GM21381 (cell line): ENCODE data around the gene MGLL.

Experiments used
- ATAC-seq: cut with Tn5 transposase; IDR thresholded peaks from one replicate; pipeline ENCODE4 v1.9.1; 2021; ENCODE audit warnings: mild to moderate bottlenecking, moderate library complexity; ENCODE audit not compliant: unreplicated experiment

Gene MGLL

DNA sequence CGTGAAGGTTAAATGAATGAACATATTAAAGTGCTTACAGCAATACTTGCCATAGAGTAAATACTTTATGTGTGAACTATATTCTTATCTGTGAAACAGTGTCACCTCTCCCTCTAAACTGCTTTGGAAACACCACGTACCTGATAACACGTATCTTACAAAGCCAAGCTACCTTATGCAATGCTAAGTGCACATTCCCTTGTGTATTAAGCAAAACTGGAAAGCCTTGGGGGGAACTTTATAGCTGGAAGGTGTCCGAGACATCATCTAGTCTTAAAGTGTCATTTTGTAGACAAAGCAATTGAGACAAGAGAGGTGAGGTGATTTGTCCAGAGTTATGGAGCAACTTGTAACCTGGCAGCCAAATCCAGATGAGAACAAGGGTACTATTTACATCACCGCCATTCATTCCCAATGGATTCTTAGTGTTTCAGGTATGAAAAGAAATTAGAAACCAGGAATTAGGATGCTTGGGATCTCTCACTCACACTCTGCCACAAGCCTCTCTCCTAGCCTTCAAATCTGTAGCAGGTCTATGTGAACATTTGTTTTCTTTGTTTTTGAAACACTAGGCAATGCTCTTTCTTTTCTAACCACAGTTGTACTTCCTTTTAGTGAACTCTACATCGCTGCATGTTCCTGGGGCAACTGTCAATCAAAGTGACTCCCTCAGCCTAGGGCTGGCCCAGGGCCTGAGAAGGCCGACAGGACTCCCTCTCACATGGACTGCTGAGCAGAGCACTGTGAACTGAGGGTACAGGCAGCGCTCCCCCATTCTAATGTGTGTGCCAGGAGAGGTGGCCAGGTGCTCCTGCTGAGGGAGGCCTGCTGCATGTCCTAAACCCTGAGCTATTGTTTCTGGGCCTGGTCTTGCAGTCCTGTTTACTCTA is 13.9 kb upstream of the MGLL start:
- peak; percentile 71 for ATAC-seq

DNA sequence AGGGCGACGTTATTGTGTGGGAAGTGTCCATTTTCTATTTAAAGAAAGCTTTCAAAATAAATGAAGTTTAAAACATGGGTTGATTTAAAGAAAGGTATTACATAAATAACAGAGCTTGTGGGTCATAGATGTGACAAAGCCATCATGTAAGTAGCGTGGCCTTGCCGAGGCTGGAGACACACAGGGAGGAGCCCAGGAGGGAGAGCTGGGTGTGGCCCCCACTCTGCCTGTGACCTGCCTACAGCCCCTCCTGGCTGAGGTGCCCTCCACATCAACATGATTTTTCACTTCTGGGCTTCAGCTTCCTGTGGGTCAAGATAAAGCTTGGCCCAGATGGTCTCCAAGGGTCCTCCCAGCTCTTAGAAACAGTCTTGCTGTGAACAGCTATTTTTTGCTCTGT is 12.5 kb upstream of the MGLL start:
- ATAC-seq, result no peak

DNA sequence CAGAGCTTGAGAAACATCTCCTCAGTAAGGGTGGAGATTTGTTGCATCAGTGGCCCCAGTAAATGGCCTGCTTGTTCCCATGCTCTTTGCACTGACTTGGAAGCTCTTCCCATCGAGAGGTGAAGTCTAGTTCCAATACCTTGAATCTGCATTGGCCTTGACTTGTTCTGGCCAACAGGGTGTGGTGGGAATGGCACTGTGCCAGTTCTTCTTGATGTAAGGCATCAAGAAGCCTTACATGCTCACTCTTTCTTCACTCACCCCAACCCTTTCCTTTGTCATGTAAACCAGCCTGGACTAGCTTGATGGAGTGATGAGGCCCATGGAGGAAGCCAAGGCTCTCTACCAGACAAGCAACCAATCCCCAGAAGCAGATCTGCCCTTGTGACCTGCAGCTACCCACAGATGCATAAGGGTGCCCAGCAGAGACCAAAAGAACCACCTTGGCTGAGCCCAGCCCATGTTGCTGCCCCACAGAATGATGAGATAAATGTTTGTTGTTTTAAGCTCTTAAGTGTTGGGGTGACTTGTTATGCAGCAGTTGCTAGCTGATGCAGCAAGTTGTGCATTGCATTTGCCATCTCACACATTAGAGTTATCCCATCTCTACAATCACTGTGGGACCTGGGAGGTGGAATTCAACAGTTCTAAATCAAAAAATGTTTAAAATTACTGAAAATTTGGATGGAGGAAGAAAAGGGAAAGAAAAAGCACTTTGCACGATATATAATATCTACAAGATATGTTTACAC is 11.1 kb upstream of the MGLL start:
- no peak for ATAC-seq

DNA sequence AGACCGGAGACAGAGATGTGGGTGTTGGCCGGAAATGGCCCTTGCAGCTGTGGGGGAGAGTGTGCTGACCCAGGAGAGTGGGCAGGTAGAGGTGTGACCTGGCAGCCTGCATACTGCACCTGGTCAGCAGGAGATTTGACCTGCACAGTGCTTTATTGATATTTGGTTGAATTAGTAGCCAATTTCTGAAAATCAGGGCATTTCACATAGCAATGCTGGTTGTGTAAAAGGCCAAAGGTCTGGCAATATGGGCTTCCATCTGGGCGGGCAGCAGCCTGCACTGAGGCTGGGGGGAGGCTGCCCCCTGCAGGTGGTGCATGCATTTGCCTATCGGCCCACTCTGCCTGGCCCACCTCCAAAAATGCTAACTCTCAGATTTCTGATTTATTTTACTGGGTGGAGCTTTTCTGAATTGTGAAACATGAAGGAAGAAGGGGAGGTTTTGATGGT is 9.4 kb upstream of the MGLL start:
- ATAC-seq, result no peak

DNA sequence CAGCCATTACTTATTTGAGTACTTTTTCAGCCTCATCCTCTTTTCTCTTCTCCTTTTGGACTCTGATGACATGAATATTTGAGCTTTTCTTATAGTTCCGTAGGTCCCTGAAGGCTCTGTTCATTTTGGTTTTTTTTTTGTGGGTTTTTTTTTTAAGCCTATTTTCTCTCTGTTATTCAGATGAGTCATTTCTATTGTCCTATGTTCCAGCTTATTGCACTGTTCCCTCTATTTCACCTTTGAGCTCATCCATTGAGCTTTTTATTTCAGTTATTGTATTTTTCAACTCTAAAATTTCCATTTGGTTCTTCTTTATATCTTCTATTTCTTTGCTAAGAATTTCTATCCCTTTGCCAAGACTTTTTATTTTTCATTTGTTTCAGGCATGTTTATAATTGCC is 7.2 kb upstream of the MGLL start:
- ATAC-seq, result no peak

DNA sequence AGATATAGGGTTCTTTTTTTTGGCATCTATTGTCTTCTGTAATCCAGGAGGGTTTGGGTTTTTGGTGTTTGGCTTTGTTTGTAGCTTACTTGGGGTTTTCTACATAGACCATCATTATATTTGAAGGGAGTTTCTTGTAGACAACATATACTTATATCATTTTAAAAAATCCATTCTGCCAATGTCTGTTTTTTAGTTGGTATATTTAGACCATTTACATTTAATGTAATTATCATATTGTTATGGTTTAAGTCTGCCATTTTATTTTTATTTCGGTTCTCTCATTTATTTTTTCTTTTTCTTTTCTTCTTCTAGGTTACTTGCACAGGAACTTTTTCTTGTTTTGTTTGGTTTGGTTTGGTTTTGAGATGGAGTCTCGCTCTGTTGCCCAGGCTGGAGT is 5.5 kb upstream of the MGLL start:
- ATAC-seq, result no peak

DNA sequence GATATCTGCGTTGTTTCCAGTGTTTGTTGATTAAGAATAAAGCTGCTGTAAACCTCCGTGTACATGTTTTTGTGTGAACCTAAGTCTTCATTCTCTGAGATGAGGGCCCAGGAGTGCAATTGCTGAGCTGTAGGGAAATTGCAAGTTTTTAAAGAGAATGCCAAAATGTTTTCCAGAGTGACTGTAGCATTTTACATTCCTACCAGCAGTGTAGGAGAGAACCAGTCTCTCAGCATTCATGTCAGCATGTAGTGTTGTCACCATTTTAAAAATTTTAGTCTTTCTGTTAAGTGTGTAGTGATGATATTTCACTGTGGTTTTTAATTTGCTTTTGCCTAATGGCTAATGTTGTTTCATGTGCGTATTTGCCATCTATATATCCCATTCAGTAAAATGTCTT is 3.4 kb upstream of the MGLL start:
- ATAC-seq, result no peak

DNA sequence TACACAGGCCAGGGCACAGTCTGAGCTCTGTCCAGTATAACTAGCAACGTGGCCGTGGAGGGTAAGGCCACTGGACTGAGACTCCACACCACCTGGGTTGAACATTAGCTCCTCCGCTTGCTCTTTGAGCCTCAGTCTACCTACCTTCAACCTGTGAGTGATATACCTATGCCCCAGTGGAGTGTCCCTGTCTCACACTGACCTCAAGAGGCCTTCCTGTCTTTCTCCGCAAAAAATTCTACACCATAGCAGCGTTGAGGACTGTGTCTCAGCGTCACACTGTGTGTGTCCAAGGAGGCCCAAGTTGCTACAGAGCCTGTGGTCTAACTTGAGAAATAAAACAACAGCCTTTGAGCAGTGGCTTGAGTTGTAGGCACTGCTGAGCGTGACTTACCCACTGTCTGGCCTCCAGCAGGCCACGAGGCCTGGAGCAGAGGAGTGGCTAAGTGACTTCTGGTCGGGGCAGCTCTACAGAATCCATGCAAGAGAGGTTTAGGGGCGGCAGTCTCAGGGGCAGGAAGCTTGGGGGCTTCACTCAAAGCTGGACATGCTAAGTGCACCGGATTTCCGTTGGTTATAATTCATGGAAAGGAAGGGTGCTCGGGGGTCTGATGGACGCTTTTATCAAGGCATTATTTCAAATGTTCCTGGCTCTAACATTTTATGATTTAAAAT is 2.0 kb upstream of the MGLL start:
- no peak for ATAC-seq

DNA sequence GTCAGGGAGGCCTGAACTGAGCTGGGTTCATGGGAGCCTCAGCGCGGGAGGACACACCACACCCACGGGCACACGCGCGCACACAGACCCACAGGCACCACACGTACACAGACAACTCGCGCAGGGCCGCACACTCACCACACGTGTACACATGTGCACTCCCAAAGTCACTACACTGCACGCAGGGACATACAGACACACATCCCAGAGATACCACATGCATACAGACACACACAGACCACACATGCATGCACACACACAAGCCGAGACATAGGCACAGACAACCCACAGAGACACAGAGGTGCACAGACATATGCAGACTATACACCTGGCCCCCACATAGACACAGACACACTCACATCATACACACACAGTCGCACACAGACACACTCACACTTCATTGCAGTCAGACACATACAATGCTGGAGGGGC is 1.1 kb upstream of the MGLL start:
- no peak for ATAC-seq

DNA sequence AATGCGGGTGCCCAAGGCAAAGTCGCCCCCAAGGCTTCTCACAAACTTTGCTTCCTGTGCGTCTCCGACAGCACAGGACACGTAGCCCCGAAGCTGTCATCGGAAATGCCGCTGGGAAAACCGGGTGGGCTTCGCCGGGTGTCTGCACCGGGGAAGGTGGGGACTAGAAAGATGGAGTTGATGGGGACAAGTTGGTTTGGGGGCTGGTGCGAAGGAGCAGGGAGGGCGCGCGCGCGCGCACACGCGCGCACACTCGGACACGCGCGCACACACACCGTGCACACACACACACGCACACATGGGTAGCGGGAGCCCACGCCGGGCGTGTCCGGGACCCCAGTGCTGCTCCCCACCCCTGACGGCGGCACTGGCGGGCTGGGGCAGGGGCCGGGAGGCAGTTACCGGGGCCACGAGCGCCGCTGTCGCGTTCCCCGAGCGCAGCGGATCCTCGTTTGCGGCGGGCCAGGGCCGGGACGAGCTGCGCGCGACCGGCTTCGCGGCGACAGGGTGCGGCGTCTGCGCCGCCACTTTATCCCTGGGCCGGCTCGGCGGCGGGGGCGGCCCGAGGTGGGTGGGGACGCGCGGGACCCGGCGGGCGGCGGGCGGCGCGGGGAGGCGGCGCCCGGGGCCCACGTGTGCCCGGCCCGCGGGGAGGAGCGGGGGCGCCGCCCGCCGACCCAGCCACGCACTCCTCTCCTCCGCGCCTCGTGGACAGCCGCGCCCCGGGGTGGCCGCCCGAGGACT is 539 bp upstream of the MGLL start:
- ATAC-seq, result peak; percentile 47

DNA sequence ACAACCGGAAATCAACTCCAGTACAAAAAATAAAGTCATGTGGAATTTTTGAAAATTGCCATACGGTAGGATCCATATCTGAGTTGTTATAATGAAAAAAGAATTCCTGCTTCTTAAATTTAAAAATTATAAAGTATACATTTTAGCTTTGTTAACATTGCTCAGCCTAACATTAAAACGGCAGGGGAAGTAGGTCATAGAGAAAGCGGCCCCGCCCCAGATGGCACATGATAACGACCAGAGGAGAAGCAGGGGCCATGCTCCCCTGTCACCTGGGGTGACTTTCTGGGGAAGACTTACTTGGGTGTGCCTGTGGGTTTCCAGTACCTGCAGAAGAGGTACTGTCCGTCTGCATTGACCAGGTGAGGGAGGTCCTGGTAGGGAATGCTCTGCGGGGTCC is 921 bp downstream of the MGLL start:
- no peak for ATAC-seq

DNA sequence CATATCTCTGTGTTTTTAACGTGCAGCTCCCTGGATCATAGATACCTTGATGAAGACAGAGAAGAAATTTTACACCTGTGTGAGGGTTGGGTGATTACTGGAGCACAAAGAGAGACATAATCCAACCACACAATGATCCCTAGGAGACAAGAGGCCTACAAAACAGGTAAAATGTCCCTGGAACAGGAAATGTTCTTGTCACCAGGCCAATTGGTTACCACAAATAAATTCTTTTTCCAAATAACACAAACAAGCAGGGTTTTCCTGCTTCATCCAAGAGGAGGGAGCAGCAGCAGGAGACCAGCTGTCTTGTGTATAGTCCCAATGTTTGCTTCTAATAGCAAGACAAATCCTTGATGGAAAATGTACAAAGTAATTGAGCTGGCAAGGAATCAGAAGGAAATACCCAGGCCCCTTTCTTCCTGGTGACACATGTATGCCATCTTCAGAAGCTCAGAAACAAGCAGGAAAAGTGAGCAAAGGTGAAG is 1.4 kb downstream of the MGLL start:
- no peak for ATAC-seq

DNA sequence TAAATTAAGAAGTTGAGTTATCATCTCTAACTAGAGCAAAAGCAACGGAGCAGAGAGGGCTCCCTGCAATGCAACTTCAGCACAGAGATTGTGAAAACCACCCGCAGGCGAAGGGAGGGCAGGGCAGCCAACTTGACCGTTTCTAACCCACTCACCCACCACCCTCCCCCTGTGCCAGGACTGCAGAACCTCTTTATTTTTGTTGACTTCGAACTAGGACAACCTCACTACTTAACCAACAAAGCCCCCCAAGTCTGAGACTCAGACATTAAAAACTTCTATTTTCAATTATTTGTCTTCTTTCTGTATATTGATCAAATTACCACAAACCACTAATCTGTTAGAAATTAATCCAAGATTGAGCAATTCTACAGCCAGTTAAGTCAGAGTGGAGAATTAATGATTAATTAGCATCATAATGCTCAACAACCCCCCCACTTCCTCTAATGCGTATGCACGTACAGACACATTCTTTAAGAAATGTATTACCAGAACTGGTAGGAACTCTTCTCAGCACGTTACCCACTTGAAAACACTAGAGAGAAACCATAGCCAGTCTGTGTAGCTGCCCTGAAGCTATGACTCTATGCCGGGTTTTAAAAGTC is 2.0 kb downstream of the MGLL start:
- no peak for ATAC-seq

DNA sequence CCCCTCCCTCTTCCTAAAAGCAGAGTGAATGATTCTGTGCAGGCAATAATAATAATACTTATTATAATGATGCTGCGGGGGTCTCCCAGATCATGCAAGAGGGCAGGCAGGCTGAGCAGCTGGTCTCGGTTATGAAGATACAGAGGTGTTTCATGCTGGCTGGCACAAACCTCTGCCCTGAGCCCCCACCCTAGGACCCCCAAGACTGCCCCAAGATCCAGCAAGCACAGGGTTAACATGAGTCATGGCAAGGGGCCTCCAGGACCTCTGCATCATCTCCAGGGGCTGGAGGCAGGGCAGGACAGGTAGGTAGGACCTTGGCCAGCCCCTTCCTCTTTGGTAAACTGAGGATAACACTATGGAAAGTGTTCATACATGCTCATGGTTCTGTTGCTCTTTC is 2.7 kb downstream of the MGLL start:
- no peak for ATAC-seq

DNA sequence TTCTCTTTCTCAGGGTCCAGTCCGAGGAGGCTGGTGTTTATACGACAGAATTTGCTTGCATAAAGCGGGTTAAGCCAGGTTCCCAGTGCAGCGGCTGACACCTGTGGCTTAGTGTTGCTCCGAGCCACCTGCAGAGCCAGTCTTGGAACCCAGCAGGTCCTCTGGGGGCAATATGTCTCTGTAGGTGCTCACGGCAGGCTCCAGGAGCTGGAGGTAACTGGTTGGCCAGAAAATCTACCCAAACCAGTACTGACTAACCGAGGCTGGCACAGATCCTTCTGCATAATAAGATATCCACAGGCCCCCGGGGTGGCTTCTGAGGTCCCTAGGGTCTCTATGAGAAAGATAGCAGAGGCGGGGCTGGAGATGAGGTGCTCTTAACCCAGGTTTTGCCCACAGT is 3.2 kb downstream of the MGLL start:
- no peak for ATAC-seq

DNA sequence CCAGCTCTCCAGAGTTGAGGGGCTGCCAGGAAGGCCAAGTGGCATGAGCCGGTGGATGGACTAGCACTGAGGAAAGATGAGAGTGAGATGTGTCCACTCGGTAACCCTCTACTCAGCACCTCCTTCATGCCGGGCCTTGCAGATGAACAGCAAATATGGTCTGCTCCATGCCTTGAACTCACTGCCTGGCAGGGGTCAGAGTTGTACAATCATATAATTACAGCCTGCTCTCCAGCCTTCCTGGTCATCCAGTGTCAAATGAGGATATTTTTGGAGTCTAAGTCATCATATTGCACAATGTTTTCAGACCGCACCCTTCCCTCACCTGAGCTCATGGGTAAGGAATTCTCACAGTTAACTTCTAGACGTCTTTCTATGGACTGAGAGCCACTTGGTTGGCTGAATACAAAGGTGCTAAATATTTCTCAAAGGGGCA is 4.9 kb downstream of the MGLL start:
- ATAC-seq, result no peak

DNA sequence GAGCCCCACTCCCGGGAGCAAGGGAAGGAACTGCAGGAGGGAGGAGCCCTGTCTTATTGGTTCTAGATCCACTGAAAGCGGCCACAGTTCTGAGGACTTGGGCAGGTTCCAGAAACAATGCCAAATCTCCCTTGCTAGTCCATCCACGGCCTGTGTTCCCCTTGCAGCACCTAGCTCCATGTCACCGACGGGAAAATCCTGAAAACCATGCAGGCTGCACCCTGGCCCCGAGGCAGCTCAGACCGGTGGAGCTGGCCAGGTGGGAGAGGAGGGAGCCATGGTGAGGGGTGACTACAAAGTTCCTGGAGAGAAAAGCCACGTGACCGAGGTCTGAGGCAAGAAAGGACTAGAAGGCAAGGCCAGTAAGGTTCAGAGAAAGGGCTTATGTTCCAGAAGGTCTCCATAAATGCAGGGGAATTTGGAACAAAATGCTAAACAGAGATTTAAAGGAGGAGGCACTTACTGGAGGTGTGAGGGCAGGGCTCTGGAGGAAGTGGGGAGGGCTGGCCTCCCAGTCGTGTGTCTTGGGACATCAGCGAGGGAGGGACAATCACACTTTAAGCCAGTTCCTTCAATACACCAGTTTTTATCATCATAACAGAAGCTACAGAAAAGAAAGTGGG is 5.4 kb downstream of the MGLL start:
- ATAC-seq, result no peak

DNA sequence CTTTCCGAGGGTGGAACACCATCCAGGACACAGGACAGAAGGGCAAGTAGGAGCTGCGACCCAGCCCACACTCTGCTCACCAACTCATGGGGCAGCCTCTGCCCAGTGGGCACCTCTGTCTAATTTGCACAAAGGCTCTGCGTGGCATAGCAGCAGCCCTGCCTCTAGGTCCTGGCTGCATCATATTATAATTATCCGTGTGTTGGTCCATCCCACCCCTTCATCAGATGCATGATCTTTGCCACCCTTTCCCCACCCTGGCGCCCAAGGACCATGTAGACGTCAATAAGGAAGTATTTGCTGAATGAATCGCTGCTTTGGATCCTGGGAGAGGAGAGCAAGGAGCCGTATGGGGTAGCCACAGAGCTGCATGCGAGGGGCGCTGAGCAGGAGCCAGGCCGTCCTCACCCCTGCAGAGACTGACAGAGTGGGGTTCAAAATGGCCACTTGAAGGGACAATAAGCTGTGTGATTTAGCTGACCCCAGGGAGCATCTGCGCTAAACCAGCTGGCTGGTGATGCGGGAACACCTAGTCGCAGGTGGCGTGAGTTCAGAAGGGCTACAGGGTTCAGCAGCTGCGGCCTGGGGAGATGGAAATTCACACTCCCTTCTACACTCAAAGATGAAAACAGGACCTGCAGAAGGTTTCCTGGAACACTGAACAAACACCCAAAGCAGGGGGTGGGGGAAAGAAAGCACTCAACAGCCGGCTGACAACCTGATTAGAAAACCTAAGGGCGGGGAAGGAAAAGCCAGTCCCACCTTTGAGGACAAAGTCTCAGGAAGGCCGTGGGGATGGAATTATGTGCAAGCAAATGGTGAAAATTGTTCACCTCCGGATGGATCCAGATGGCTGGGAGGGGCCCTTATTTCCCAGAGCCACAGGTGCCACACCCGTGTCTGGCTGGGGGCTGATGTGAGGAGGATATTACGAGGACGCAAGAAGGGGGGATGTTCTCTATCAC is 6.4 kb downstream of the MGLL start:
- no peak for ATAC-seq

DNA sequence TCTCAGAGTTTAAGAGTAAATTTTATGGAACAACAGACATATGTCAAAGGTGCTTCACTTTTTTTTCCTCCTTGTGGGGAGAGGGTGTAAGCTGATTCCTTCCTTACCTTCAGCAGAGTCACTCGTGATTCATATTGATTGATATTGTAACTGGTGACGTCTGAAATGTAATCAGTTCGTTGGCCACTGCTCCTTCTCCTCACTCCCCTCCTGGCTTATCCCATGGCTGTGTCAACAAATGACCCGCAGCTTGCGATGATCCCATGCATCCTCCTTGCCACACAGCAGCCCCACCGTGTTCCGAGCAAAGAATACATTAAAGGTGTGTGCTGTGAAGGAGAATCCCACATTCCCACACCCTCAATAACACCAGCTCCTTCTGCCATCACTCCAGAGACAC is 7.3 kb downstream of the MGLL start:
- no peak for ATAC-seq
